IPS DF 6.9 (cell line): ENCODE measurements around the gene ITSN1.

Experiments
- DNase-seq: peaks from one replicate; pipeline ENCODE4 v3.0.0-alpha.2; 2013; ENCODE audit warnings: low read depth, low spot score
- H3K27ac ChIP-seq: one replicate; pipeline ENCODE4 v1.5.1; 2013; ENCODE audit warnings: low read length, control low read depth
- H3K27me3 ChIP-seq: 2 replicates; pipeline ENCODE4 v1.6.1; 2013; ENCODE audit warnings: mild to moderate bottlenecking, low read length; ENCODE audit not compliant: control insufficient read depth, insufficient read depth
- H3K36me3 ChIP-seq: 2 replicates; pipeline ENCODE4 v1.6.1; 2013; ENCODE audit warnings: low read length; ENCODE audit not compliant: control insufficient read depth, insufficient read depth
- H3K4me1 ChIP-seq: 2 replicates; pipeline ENCODE4 v1.6.1; 2013; ENCODE audit warnings: low read length; ENCODE audit not compliant: control insufficient read depth, insufficient read depth
- H3K4me3 ChIP-seq: 2 replicates; pipeline ENCODE4 v1.5.1; 2013; ENCODE audit warnings: mild to moderate bottlenecking, low read length
- H3K9me3 ChIP-seq: 2 replicates; pipeline ENCODE4 v1.6.1; 2013; ENCODE audit warnings: low read length, inconsistent platforms; ENCODE audit not compliant: control insufficient read depth, insufficient read depth
- WGBS: extraction: QIAGEN DNeasy Blood & Tissue Kit; methylation state at CpG from one replicate; pipeline ENCODE4 v1.1.7; 2013; ENCODE audit warnings: mixed read lengths, missing lambda C conversion rate; ENCODE audit not compliant: insufficient read length, insufficient coverage; 5-methylcytosine and 5-hydroxymethylcytosine counted together

Gene ITSN1

GRCh38 chr21:33750017-33750416 lies 107.7 kb downstream of the ITSN1 start:
- no peak overlapping the region for H3K27ac ChIP-seq
- no CpG with 5 or more reads among the region's 4 CpGs for WGBS

GRCh38 chr21:33751120-33751519 lies 108.8 kb downstream of the ITSN1 start:
- no peak overlapping the region for H3K4me3 ChIP-seq
- H3K27ac ChIP-seq = no peak overlapping the region
- H3K4me1 ChIP-seq = no peaks in the 10 kb centered on the region
- no CpG with 5 or more reads among the region's 1 CpG for WGBS
- H3K9me3 ChIP-seq = no peaks in the 10 kb centered on the region
- no peak for DNase-seq
- H3K36me3 ChIP-seq = 0 out of 2 replicates have a peak, but pooled peaks cover 2% of the 10 kb centered on the region
- no peaks in the 10 kb centered on the region for H3K27me3 ChIP-seq

More at GRCh38 chr21:33750017-33750416, 107.7 kb downstream of the ITSN1 start:
- Histone ChIP-seq H3K36me3 (no peaks in the 10 kb centered on the region), H3K4me3 (no peak overlapping the region), H3K4me1 (no peaks in the 10 kb centered on the region), H3K27me3 (no peaks in the 10 kb centered on the region), H3K9me3 (no peaks in the 10 kb centered on the region)
- no peak for DNase-seq

- H3K27me3 ChIP-seq = no peaks in the 10 kb centered on the region
- no peak for DNase-seq
- H3K4me1 ChIP-seq = no peaks in the 10 kb centered on the region
- H3K27ac ChIP-seq = no peak overlapping the region
- no peak overlapping the region for H3K4me3 ChIP-seq
- no peaks in the 10 kb centered on the region for H3K9me3 ChIP-seq
- H3K36me3 ChIP-seq = 0 out of 2 replicates have a peak, but pooled peaks cover 2% of the 10 kb centered on the region
Measured at GRCh38 chr21:33751533-33751932, 109.2 kb downstream of the ITSN1 start.

GRCh38 chr21:33752260-33752659 lies 110.0 kb downstream of the ITSN1 start:
- no CpG with 5 or more reads among the region's 2 CpGs for WGBS
- Histone ChIP-seq H3K9me3 (no peaks in the 10 kb centered on the region), H3K4me1 (no peaks in the 10 kb centered on the region), H3K36me3 (0 out of 2 replicates have a peak, but pooled peaks cover 2% of the 10 kb centered on the region), H3K27ac (no peak overlapping the region), H3K27me3 (no peaks in the 10 kb centered on the region), H3K4me3 (no peak overlapping the region)
- DNase-seq = no peak

GRCh38 chr21:33753886-33754285 lies 111.6 kb downstream of the ITSN1 start:
- H3K9me3 ChIP-seq = no peaks in the 10 kb centered on the region
- H3K4me3 ChIP-seq = no peak overlapping the region
- no peaks in the 10 kb centered on the region for H3K4me1 ChIP-seq
- H3K27ac ChIP-seq = no peak overlapping the region
- H3K36me3 ChIP-seq = 0 out of 2 replicates have a peak, but pooled peaks cover 2% of the 10 kb centered on the region
- no peaks in the 10 kb centered on the region for H3K27me3 ChIP-seq
- DNase-seq = no peak
- no CpG with 5 or more reads among the region's 1 CpG for WGBS

- Histone ChIP-seq H3K4me1 (no peaks in the 10 kb centered on the region), H3K27me3 (no peaks in the 10 kb centered on the region), H3K4me3 (no peak overlapping the region), H3K27ac (no peak overlapping the region), H3K36me3 (0 out of 2 replicates have a peak, but pooled peaks cover 2% of the 10 kb centered on the region), H3K9me3 (no peaks in the 10 kb centered on the region)
- DNase-seq = no peak
- WGBS = no CpG with 5 or more reads among the region's 4 CpGs
Measured at GRCh38 chr21:33754481-33754880, 112.2 kb downstream of the ITSN1 start.

GRCh38 chr21:33755354-33755753 lies 113.1 kb downstream of the ITSN1 start:
- WGBS = no CpG with 5 or more reads among the region's 1 CpG
- Histone ChIP-seq H3K4me3 (no peak overlapping the region), H3K36me3 (0 out of 2 replicates have a peak, but pooled peaks cover 2% of the 10 kb centered on the region), H3K27me3 (no peaks in the 10 kb centered on the region), H3K4me1 (no peaks in the 10 kb centered on the region), H3K27ac (no peak overlapping the region), H3K9me3 (no peaks in the 10 kb centered on the region)
- no peak for DNase-seq

GRCh38 chr21:33760641-33761440 lies 118.5 kb downstream of the ITSN1 start:
- Histone ChIP-seq H3K4me1 (no peaks in the 10 kb centered on the region), H3K27me3 (no peaks in the 10 kb centered on the region), H3K27ac (no peak overlapping the region), H3K9me3 (no peaks in the 10 kb centered on the region; the same call in 1 of the 2 replicates), H3K4me3 (no peak overlapping the region), H3K36me3 (no peaks in the 10 kb centered on the region)
- WGBS = no CpG with 5 or more reads among the region's 9 CpGs
- DNase-seq = no peak

- no peak for DNase-seq
- Histone ChIP-seq H3K27me3 (no peaks in the 10 kb centered on the region), H3K9me3 (no peaks in the 10 kb centered on the region; the same call in 1 of the 2 replicates), H3K4me1 (no peaks in the 10 kb centered on the region), H3K27ac (no peak overlapping the region), H3K4me3 (no peak overlapping the region), H3K36me3 (no peaks in the 10 kb centered on the region)
- no CpG with 5 or more reads among the region's 6 CpGs for WGBS
Measured at GRCh38 chr21:33761441-33762036, 119.2 kb downstream of the ITSN1 start.

- no peak overlapping the region for H3K4me3 ChIP-seq
- no CpG with 5 or more reads among the region's 9 CpGs for WGBS
- no peaks in the 10 kb centered on the region for H3K4me1 ChIP-seq
- no peak overlapping the region for H3K27ac ChIP-seq
- no peak for DNase-seq
- H3K9me3 ChIP-seq = no peaks in the 10 kb centered on the region; the same call in 1 of the 2 replicates
- H3K36me3 ChIP-seq = no peaks in the 10 kb centered on the region; the same call in 1 of the 2 replicates
- no peaks in the 10 kb centered on the region for H3K27me3 ChIP-seq
Measured at GRCh38 chr21:33762803-33763581, 120.7 kb downstream of the ITSN1 start.
